Measurements from ENCODE around the gene RTBDN.
"Not testable (repeated sequence)": the region's sequence is repeated elsewhere in the genome, so short reads cannot be mapped to it uniquely, and the experiment has no call there.

The RTBDN gene

DNA sequence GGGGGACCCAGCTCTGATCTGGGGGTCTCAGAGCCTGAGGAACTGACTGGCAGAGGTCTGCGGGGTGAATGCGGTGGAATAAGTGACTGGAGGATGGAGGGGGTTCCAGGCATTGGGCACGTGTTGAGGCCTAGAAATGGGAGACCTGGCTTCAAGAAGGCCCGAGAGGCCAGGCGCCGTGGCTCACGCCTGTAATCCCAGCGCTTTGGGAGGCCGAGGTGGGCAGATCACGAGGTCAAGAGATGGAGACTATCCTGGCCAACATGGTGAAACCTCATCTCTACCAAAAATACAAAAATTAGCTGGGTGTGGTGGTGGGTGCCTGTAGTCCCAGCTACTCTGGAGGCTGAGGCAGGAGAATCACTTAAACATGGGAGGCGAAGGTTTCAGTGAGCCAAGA is 16.6 kb downstream of the RTBDN start:
- not testable (repeated sequence) for DNase-seq (ENCODE audit: low spot score)

- not testable (repeated sequence) for DNase-seq (ENCODE audit: low spot score)
Observed at GRCh38 chr19:12817188-12817587, 17.2 kb downstream of the RTBDN start.

DNA sequence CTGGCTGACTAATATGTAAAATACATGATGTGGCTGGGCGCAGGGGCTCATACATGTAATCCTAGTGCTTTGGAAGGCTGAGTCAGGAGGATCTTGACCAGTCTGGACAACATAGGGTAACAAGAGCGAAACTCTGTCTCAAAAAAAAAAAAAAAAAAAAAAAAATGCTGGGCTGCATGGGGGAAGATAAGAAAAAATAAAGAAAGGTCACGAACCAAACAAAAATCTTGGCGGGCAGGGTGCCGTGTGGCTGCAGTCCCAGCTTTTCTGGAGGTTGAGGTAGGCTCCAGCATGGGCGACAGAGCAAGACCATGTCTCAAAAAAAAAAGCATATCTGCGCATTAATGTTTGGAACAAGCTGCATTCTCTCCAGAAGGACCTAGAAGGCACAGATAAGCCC is 19.3 kb downstream of the RTBDN start:
- no peak for DNase-seq (ENCODE audit: low spot score)

GRCh38 chr19:12806242-12807081 is 27.9 kb downstream of the RTBDN start, which contains the start of gene RNASEH2A:
Gene RNASEH2A (plus strand): TSS chr19:12806584. CDS start chr19:12806674, 90 bp downstream.
- peak; percentile 91 for DNase-seq (ENCODE audit: low spot score)

DNA sequence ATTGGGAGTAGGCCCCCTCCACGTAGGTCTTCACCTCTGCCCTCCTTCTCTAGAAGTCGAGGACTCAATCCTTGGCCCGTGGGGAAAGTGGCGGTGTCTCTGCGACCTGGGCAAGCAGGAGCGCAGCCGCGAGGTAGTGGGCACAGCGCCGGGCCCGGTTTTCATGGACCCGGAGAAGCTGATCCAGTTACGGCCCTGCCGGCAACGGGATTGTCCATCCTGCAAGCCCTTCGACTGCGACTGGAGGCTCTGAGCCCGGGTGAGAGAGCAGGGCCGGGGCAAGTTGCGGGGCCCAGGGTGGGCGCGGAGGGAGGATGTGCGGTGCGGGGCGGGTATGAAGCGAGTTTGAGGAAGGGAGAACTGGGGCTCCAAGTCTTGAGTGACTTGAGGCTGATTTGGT is 30.3 kb downstream of the RTBDN start:
- no peak for DNase-seq (ENCODE audit: low spot score)

DNA sequence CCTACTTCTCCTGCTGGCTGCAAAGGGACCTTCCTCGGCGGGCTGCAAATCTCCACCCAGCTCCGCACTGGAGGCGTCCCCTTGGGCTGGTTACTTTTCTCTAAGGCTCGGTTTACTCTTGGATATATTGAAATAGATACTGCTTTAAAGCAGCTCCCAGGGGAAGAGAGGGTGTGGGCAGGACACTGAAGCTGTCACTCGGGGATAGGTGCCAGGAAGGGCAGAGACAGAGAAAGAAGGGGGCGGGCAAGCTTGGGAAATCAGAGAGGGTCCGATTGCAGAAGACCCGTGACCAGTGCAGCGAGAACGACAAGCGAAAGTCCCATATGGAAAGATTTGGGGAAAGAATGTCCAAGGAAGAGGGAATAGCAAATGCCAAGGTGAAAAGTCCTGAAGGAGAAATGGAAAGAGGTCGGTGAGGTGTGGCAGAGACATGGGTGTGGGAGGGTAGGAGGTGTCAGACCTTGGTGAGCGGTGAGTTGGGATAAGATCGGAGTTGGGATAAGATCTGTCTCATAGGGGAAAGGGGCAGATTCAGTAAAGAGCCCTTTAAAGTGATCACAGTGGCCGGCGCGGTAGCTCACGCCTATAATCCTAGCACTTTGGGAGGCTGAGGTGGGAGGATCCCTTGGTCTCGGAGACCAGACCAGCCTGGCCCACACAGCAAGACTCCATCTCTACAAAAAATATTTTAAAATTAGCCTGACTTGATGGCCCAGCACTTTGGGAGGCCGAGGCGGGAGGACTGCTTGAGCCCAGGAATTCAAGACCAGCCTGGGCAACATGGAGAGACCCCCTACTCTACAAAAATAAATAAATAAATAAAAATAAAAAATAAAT is 31.9 kb downstream of the RTBDN start:
- DNase-seq (ENCODE audit: low spot score), result peak; percentile 63

GRCh38 chr19:12801466-12802266 is 32.7 kb downstream of the RTBDN start, which contains the start of the genes PRDX2 and THSD8:
Gene PRDX2 (minus strand): TSS chr19:12801800. CDS start chr19:12801261, 539 bp downstream.
Gene THSD8 (plus strand): TSS chr19:12802069. CDS start chr19:12802072, 3 bp downstream.
- peak; percentile 84 for DNase-seq (ENCODE audit: low spot score)

DNA sequence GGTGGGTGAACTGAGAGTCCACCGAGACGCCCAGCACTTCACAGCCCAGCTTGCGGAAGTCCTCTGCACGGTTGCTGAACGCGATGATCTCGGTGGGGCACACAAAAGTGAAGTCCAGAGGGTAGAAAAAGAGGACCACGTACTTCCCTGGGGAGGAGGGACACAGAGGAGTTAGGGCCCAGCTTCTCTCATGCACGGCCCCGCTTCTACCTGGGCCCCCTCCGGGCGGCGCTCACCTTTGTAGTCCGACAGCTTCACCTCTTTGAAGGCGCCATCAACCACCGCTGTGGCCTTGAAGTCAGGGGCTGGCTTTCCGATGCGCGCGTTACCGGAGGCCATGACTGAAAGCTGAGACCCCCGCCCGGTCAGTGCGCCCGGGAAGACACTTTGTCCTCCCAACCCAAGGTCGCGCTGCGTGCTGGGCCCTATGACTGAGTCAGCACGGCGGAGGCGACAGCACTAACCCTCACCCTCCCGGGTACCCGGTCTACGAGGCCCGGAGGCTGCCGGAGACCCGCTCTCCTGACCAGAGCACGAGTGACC is 33.4 kb downstream of the RTBDN start:
- DNase-seq (ENCODE audit: low spot score), result peak; percentile 14

- no peak for DNase-seq (ENCODE audit: low spot score)
Observed at GRCh38 chr19:12800466-12800770, 34.0 kb downstream of the RTBDN start.

DNA sequence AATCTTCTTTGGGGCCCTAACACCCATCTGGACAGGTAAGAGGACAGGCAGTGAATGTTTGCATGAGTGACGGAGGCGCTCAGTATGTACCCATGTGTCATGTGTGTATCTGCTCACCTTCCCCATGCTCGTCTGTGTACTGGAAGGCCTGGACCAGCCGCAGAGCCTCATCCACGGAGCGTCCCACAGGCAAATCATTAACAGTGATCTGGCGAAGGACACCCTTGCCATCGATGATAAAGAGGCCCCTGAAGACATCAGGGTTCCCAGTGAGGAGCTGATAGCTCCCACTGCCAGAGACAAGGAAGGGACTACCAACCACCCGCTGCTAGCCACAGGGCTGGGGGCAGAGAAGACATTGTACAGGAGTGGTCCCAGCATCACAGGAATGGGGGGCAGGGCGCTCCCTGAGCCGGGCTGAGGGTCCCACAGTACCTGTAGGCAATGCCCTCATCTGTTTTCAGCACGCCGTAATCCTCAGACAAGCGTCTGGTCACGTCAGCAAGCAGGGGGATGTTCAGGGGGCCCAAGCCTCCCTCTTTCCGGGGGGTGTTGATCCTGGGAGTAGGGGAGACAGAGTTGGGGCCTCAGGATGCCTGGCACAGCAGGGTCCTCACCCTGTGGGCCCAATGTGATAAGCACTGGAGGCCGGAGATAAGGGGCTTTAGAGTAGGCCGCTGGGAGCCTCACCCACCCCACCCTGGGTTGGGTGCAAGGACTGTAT is 34.5 kb downstream of the RTBDN start:
- no peak for DNase-seq (ENCODE audit: low spot score)

DNA sequence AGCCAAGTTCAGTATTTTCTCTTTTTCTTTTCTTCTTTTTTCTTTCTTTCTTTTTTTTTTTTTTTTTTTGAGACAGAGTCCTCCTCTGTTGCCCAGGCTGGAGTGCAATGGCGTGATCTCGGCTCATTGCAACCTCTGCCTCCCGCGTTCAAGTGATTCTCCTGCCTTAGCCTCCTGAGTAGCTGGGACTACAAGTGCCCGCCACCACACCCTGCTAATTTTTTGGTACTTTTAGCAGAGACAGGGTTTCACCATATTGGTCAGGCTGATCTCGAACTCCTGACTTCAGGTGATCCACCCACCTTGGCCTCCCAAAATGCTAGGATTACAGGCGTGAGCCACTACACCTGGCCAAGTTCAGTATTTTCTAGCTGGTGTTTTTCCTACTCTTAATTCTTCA is 36.8 kb downstream of the RTBDN start:
- DNase-seq (ENCODE audit: low spot score), result not testable (repeated sequence)

DNA sequence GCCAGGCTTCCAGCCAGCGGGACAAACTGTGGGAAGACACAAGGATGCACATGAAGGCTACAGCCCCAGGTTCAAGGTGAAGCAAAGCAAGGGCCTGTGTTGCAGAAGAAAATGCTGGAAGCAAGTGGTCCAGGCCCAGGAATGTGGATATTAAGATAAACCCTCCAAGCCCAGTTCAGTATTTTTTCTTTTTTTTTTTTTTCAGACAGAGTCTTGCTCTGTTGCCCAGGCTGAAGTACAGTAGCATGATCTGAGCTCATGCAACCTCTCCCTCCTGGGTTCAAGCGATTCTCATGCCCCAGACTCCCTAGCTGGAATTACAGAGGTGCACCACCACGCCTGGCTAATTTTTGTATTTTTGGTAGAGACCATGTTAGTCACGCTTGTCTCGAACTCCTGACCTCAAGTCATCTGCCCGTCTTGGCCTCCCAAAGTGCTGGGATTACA is 37.2 kb downstream of the RTBDN start:
- no peak for DNase-seq (ENCODE audit: low spot score)

- DNase-seq (ENCODE audit: low spot score), result peak; percentile 92
Observed at GRCh38 chr19:12796146-12797071, 38.0 kb downstream of the RTBDN start.

DNA sequence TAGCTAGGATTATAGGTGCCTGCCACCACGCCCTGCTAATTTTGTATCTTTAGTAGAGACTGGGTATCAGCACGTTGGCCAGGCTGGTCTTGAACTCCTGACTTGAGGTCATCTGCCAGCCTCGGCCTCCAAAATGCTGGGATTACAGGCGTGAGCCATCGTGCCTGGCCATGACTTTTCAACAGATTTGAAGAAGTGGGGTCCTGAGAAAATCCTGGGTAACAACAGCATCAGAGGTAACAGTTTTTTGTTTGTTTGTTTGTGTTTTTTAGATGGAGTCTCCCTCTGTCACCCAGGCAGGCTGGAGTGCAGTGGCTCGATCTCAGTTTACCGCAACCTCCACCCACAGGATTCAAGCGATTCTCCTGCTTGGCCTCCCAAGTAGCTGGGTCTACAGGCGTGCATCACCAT is 39.4 kb downstream of the RTBDN start:
- no peak for DNase-seq (ENCODE audit: low spot score)

DNA sequence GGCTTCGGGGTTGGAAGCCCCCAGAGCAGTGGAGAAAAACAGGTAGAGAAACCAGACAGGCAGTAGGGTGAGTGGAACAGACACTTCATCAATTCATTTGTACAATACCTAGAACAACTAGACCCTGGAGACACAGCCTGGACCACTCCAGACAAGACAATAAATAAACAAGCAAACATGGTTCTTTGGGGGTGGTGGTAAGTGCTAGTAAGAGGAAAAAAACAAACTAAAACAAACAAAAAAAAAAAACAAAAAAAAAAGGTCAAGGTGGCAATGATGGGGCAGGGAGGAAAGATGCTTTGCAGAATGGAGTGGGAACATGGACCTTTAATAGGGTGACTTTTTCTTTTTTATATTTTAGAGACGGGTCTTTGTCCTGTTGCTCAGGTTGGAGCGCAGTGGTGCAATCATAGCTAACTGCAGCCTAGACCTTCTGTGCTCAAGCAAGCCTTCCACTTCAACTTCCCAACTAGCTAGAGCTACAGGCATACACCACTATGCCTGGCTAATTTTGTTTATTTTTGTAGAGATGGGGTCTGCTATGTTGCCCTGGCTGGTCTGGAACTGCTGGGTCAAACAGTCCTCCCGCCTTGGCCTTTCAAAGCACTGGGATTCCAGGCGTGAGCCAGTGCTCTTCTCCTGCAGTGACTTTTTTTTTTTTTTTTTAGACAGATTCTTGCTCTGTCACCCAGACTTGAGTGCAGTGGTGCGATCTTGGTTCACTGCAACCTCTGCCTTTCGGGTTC is 40.0 kb downstream of the RTBDN start:
- DNase-seq (ENCODE audit: low spot score), result no peak

DNA sequence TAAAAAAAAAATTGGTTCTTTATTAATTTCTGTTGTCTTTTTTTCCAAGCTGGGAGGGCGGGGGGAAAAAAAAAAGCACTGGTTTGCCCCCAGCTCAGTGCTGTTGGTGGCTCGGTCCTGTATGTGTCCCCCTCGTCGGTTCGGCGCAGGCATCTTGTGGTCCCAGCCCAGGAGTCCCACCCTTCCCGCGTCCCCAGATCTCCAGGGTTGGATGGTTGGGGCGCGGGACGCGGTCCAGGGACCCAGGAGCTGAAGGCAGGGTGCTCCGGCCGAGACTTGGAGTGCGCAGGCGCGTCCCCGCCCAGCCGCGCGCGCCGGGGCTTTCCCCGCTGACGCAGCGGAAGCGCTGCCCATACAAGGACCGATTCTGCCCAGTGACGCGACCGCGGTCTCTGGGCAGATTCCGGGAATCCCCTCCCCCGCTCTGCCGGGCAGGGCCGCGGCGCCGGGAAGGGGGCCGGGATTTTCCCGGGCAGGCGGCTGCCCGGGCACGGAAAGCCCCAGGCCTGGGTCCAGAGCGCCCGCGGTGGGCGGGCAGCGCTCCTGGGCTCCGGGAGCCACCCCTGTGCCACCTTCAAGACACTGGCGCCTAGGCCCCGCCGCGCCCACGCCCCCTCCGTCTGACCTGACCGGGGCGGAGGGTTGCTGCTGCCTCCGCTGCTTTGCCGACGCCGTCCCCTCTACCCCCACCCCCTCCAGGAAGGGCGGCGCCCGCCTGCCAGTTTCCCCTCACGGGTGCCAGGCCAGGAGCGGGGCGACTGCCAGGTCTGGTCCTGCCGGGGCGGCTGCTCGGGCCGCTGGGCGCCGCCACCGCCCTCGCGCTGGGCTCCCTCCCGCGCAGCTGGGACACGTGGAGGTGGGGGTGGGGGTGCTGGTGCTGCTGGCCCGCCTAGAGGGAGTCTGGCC is 40.8 kb downstream of the RTBDN start:
- DNase-seq (ENCODE audit: low spot score), result peak; percentile 92

DNA sequence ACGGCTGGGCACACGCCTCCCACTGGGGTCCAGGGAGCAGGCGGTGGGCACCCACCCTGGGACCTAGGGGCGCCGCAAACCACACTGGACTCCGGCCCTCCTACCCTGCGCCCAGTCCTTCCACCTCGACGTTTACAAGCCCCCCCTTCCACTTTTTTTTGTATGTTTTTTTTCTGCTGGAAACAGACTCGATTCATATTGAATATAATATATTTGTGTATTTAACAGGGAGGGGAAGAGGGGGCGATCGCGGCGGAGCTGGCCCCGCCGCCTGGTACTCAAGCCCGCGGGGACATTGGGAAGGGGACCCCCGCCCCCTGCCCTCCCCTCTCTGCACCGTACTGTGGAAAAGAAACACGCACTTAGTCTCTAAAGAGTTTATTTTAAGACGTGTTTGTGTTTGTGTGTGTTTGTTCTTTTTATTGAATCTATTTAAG is 41.5 kb downstream of the RTBDN start:
- no peak for DNase-seq (ENCODE audit: low spot score)
